IMR-90 (cell line): ENCODE results near the gene SIRPB1. TPM values are rescaled to one million over a fixed set of nuclear protein-coding genes. Genes with fewer than 3 reads are reported as not detected.

ENCODE experiments used
- ATAC-seq: fragments of 200-7000 bp; cut with Tn5 transposase; 2 replicates; pipeline ENCODE4 v1.9.1; 2020; ENCODE audit warnings: low read depth, mild to moderate bottlenecking, moderate library complexity
- BruUV-seq: library from RNA; stranded (reverse); fragments of 400-500 nt; replicated peaks from 2 replicates; lab custom pipeline; 2021; lab: Mats Ljungman, UMichigan
- CTCF ChIA-PET: fragments of 300-600 bp; formaldehyde crosslinking; extraction: SDS; loops from one replicate; lab custom pipeline; 2021; ENCODE audit warnings: antibody characterized with exemption; lab: Yijun Ruan, JAX
- POLR2A ChIA-PET: fragments of 300-600 bp; sonication (Branson Sonifier 250); formaldehyde crosslinking; loops from one replicate; lab custom pipeline; 2022; ENCODE audit warnings: antibody characterized with exemption; ENCODE audit not compliant: unreplicated experiment; lab: Charles Lee
- DNase-seq: peaks from one replicate; pipeline ENCODE4 v3.0.0; 2013
- H2AFZ ChIP-seq: replicated peaks from 2 replicates; pipeline ENCODE3; 2013; ENCODE audit warnings: low read length, mild to moderate bottlenecking; ENCODE audit not compliant: poor library complexity
- H2AK5ac ChIP-seq: 2 replicates; pipeline ENCODE4 v1.6.1; 2013; ENCODE audit warnings: low read depth, low read length, inconsistent platforms
- H2AK9ac ChIP-seq: replicated peaks from 2 replicates; pipeline ENCODE3; 2013; ENCODE audit warnings: mild to moderate bottlenecking, low read depth, low read length, moderate library complexity; ENCODE audit not compliant: poor library complexity
- H2BK120ac ChIP-seq: 2 replicates; pipeline ENCODE4 v1.6.1; 2013; ENCODE audit warnings: low read depth, low read length, inconsistent platforms
- H2BK15ac ChIP-seq: 3 replicates; pipeline ENCODE4 v1.6.1; 2013; ENCODE audit warnings: low read depth, low read length, inconsistent platforms
- H2BK20ac ChIP-seq: 2 replicates; pipeline ENCODE4 v1.6.1; 2013; ENCODE audit warnings: low read depth, mild to moderate bottlenecking, inconsistent platforms, low read length, moderate library complexity
- H2BK5ac ChIP-seq: 2 replicates; pipeline ENCODE4 v1.6.1; 2013; ENCODE audit warnings: mild to moderate bottlenecking, low read depth, low read length, inconsistent platforms; ENCODE audit not compliant: poor library complexity, severe bottlenecking
- H3K14ac ChIP-seq: replicated peaks from 2 replicates; pipeline ENCODE4 v1.6.1; 2013; ENCODE audit warnings: low read depth, low read length, inconsistent platforms
- H3K18ac ChIP-seq: 2 replicates; pipeline ENCODE4 v1.6.1; 2013; ENCODE audit warnings: low read depth, low read length, control low read depth
- H3K23ac ChIP-seq: 2 replicates; pipeline ENCODE4 v1.6.1; 2013; ENCODE audit warnings: low read depth, low read length, inconsistent platforms
- H3K27ac ChIP-seq: 2 replicates; pipeline ENCODE4 v1.5.1; 2013; ENCODE audit warnings: mild to moderate bottlenecking, control low read depth, low read length; ENCODE audit not compliant: insufficient read depth
- H3K27me3 ChIP-seq: 2 replicates; pipeline ENCODE4 v1.6.1; 2013; ENCODE audit warnings: low read length; ENCODE audit not compliant: control insufficient read depth, insufficient read depth
- H3K36me3 ChIP-seq: 2 replicates; pipeline ENCODE4 v1.6.1; 2013; ENCODE audit warnings: low read length, mixed read lengths; ENCODE audit not compliant: control insufficient read depth, insufficient read depth
- H3K4ac ChIP-seq: 2 replicates; pipeline ENCODE4 v1.6.1; 2013; ENCODE audit warnings: low read depth, low read length, inconsistent platforms
- H3K4me1 ChIP-seq: 2 replicates; pipeline ENCODE4 v1.6.1; 2013; ENCODE audit warnings: low read length, mixed read lengths; ENCODE audit not compliant: control insufficient read depth, insufficient read depth
- H3K4me2 ChIP-seq: 2 replicates; pipeline ENCODE4 v1.6.1; 2013; ENCODE audit warnings: low read depth, mild to moderate bottlenecking, control low read depth, low read length, moderate library complexity
- H3K4me3 ChIP-seq: 2 replicates; pipeline ENCODE4 v1.5.1; 2013; ENCODE audit warnings: low read depth, mild to moderate bottlenecking, control low read depth, low read length, moderate library complexity; ENCODE audit not compliant: insufficient read depth
- H3K56ac ChIP-seq: 2 replicates; pipeline ENCODE4 v1.6.1; 2013; ENCODE audit warnings: low read length, inconsistent platforms; ENCODE audit not compliant: insufficient read depth; ENCODE audit errors: extremely low read depth
- H3K79me1 ChIP-seq, 2 experiments: 2 replicates each; pipeline ENCODE4 v1.6.1; 2013; ENCODE audit warnings: low read length in 2 of 2, inconsistent platforms in 1 of 2, low read depth in 1 of 2
- H3K9ac ChIP-seq: 2 replicates; pipeline ENCODE4 v1.6.1; 2013; ENCODE audit warnings: low read depth, low read length, control low read depth
- H3K9me1 ChIP-seq: 2 replicates; pipeline ENCODE4 v1.6.1; 2013; ENCODE audit warnings: low read length, inconsistent platforms; ENCODE audit not compliant: insufficient read depth
- H3K9me3 ChIP-seq: 2 replicates; pipeline ENCODE4 v1.6.1; 2013; ENCODE audit warnings: low read length; ENCODE audit not compliant: control insufficient read depth, insufficient read depth
- H4K20me1 ChIP-seq: 2 replicates; pipeline ENCODE4 v1.6.1; 2013; ENCODE audit warnings: low read length, inconsistent platforms; ENCODE audit not compliant: insufficient read depth
- H4K5ac ChIP-seq: 2 replicates; pipeline ENCODE4 v1.6.1; 2013; ENCODE audit warnings: mild to moderate bottlenecking, low read depth, low read length, control low read depth
- H4K8ac ChIP-seq, 2 experiments: 2 replicates each; pipeline ENCODE4 v1.6.1; 2013; ENCODE audit warnings: low read depth in 2 of 2, low read length in 2 of 2, control low read depth in 1 of 2, inconsistent platforms in 1 of 2
- H4K91ac ChIP-seq: 2 replicates; pipeline ENCODE4 v1.6.1; 2013; ENCODE audit warnings: low read depth, low read length, inconsistent platforms; ENCODE audit not compliant: insufficient read depth
- BHLHE40 ChIP-seq: fragments of 150-350 bp; IDR thresholded peaks from 2 replicates; pipeline ENCODE4 v1.6.1; 2016; ENCODE audit warnings: mild to moderate bottlenecking, low read depth, low read length
- CEBPB ChIP-seq: IDR thresholded peaks from 2 replicates; pipeline ENCODE4 v1.6.1; 2012; ENCODE audit warnings: low read depth, low read length, improper control_type of control experiment
- CHD1 ChIP-seq: IDR thresholded peaks from 2 replicates; pipeline ENCODE4 v1.6.1; 2012; ENCODE audit warnings: low read depth, low read length, improper control_type of control experiment
- FOS ChIP-seq: fragments of 150-350 bp; IDR thresholded peaks from 2 replicates; pipeline ENCODE4 v1.6.1; 2016; ENCODE audit warnings: low read depth, low read length
- MAFK ChIP-seq: IDR thresholded peaks from 2 replicates; pipeline ENCODE4 v1.6.1; 2012; ENCODE audit warnings: low read depth, low read length, improper control_type of control experiment
- MAZ ChIP-seq: IDR thresholded peaks from 2 replicates; pipeline ENCODE4 v1.6.1; 2012; ENCODE audit warnings: low read depth, mild to moderate bottlenecking, low read length, improper control_type of control experiment, moderate library complexity, borderline replicate concordance
- MXI1 ChIP-seq: IDR thresholded peaks from 2 replicates; pipeline ENCODE4 v1.6.1; 2012; ENCODE audit warnings: low read depth, mild to moderate bottlenecking, low read length, moderate library complexity, borderline replicate concordance
- NFE2L2 ChIP-seq: fragments of 150-350 bp; IDR thresholded peaks from 2 replicates; pipeline ENCODE4 v1.6.1; 2016; ENCODE audit warnings: low read depth, mild to moderate bottlenecking, low read length
- POLR2A ChIP-seq: IDR thresholded peaks from 2 replicates; pipeline ENCODE4 v1.6.1; 2012; ENCODE audit warnings: mild to moderate bottlenecking, low read depth, low read length
- RAD21 ChIP-seq: IDR thresholded peaks from 2 replicates; pipeline ENCODE4 v1.6.1; 2012; ENCODE audit warnings: low read length, improper control_type of control experiment
- RCOR1 ChIP-seq: IDR thresholded peaks from 2 replicates; pipeline ENCODE4 v1.6.1; 2012; ENCODE audit warnings: mild to moderate bottlenecking, low read length, improper control_type of control experiment; ENCODE audit not compliant: insufficient replicate concordance
- RFX5 ChIP-seq: IDR thresholded peaks from 2 replicates; pipeline ENCODE4 v1.8.0; 2012; ENCODE audit warnings: low read depth, mild to moderate bottlenecking, low read length, moderate library complexity
- SMC3 ChIP-seq: fragments of 150-350 bp; IDR thresholded peaks from 2 replicates; pipeline ENCODE4 v1.6.1; 2016; ENCODE audit warnings: low read depth, mild to moderate bottlenecking, antibody characterized with exemption, low read length, moderate library complexity
- WGBS, 2 experiments: methylation state at CpG; one replicate each; pipeline versions ENCODE4 v1.1.5 to v1.1.7; 2013; ENCODE audit warnings: missing lambda C conversion rate in 2 of 2; ENCODE audit not compliant: insufficient read length in 1 of 2; ENCODE audit errors: extremely low coverage in 2 of 2; 5-methylcytosine and 5-hydroxymethylcytosine counted together
- dilution Hi-C: fragments of 300-500 bp; cut with HindIII; formaldehyde crosslinking; loops from one replicate; pipeline ENCODE4 v1.14.3; 2018; ENCODE audit warnings: low sequenced_read_pairs; ENCODE audit not compliant: unreplicated experiment
- in situ Hi-C: fragments of 300-500 bp; cut with MboI; formaldehyde crosslinking; loops from 3 replicates; pipeline ENCODE4 v1.14.3; 2019; ENCODE audit warnings: low sequenced_read_pairs, inconsistent platforms, mixed read lengths
- intact Hi-C: fragments of 100-400 bp; cut with micrococcal nuclease; formaldehyde crosslinking; loops from 2 replicates; pipeline ENCODE4 v1.10.0; 2022
- polyA plus RNA-seq, 3 experiments: library from polyadenylated mRNA; depleted of rRNA; stranded (reverse); fragments of >200 nt; gene quantifications; 2 replicates each; pipeline ENCODE4 v1.2.3, GENCODE V29; 2012; ENCODE audit warnings: low replicate concordance in 1 of 3
- total RNA-seq: library from RNA; depleted of rRNA; stranded (reverse); fragments of >200 nt; gene quantifications from 2 replicates; pipeline ENCODE4 v1.2.3, GENCODE V29; 2012
- TF ChIP-seq, protein P1 (sequence below): fragments of 150-350 bp; IDR thresholded peaks from 2 replicates; pipeline ENCODE4 v1.6.1; 2016; ENCODE audit warnings: low read depth, mild to moderate bottlenecking, low read length, moderate library complexity, borderline replicate concordance
- TF ChIP-seq, protein P2 (sequence below): fragments of 150-350 bp; IDR thresholded peaks from 2 replicates; pipeline ENCODE4 v1.6.1; 2017; ENCODE audit warnings: mild to moderate bottlenecking, antibody characterized with exemption, low read length, low read depth
- TF ChIP-seq, protein P3 (sequence below): conservative IDR thresholded peaks from 2 replicates; pipeline ENCODE4 v1.5.1; 2012; ENCODE audit warnings: mild to moderate bottlenecking, low read depth, low read length, improper control_type of control experiment

The SIRPB1 gene
- total and polyA plus RNA-seq, 2 of the 4 experiments (the other 2 are of a cell fraction), result 0.90 to 1.6 TPM

DNA sequence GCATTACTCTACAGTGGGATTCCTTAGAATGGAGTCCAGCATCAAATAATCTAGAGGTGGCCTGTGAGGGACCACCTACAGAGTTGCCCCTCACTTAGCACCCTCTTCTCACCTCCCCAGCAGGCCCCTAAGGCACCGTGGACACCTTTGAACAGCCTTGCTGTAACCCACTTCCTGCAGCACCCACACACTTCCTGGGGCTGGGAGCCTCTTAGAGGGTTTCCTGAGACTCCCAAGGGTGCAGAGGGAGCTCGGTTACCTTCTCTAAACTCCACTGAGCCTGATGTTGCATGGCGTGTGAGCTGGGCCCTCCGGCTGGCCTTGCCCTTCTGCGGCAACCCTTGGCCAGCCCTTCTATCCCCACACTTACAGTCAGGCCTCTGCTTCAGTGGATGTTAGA is 45.1 kb upstream of the SIRPB1 start:
- Histone ChIP-seq H2AFZ (no peak overlapping the region), H2BK15ac (no peak overlapping the region), H2BK5ac (no peak overlapping the region), H4K20me1 (no peaks in the 10 kb centered on the region), H3K18ac (no peak overlapping the region), H3K4ac (no peak overlapping the region), H4K5ac (no peak overlapping the region), H3K4me1 (no peaks in the 10 kb centered on the region), H3K27ac (no peak overlapping the region), H2BK20ac (no peak overlapping the region), H3K79me1 (no peaks in the 10 kb centered on the region), H3K36me3 (no peaks in the 10 kb centered on the region), H2AK5ac (no peak overlapping the region), H2BK120ac (no peak overlapping the region), H4K8ac (no peak overlapping the region), H4K91ac (no peak overlapping the region), H3K4me3 (no peak overlapping the region), H3K23ac (no peak overlapping the region), H2AK9ac (no peak overlapping the region), H3K27me3 (peaks cover 2% of the 10 kb centered on the region; the same call in 1 of the 2 replicates), H3K9me1 (no peaks in the 10 kb centered on the region), H3K9me3 (no peaks in the 10 kb centered on the region), H3K56ac (no peak overlapping the region), H3K14ac (no peak overlapping the region), H3K4me2 (no peak overlapping the region), H3K9ac (no peak overlapping the region)
- BruUV-seq, result no TSS peak
- POLR2A ChIA-PET, result no interaction called here
- CTCF ChIA-PET, result no interaction called here
- in situ Hi-C loops, result no loop called here
- ATAC-seq, result no peak
- no CpG with 5 or more reads among the region's 5 CpGs for WGBS, 2 experiments
- intact Hi-C loops, result no loop called here
- no peak for DNase-seq
- dilution Hi-C loops, result no loop called here
- TF ChIP-seq MAZ (no peak), RAD21 (no peak), NFE2L2 (no peak), BHLHE40 (no peak), FOS (no peak), CHD1 (no peak), RFX5 (no peak), MXI1 (no peak), RCOR1 (no peak), SMC3 (no peak), CEBPB (no peak), POLR2A (no peak), MAFK (no peak)
- TF ChIP-seq, protein P1, sequence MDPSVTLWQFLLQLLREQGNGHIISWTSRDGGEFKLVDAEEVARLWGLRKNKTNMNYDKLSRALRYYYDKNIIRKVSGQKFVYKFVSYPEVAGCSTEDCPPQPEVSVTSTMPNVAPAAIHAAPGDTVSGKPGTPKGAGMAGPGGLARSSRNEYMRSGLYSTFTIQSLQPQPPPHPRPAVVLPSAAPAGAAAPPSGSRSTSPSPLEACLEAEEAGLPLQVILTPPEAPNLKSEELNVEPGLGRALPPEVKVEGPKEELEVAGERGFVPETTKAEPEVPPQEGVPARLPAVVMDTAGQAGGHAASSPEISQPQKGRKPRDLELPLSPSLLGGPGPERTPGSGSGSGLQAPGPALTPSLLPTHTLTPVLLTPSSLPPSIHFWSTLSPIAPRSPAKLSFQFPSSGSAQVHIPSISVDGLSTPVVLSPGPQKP, result no peak
- TF ChIP-seq, protein P2, sequence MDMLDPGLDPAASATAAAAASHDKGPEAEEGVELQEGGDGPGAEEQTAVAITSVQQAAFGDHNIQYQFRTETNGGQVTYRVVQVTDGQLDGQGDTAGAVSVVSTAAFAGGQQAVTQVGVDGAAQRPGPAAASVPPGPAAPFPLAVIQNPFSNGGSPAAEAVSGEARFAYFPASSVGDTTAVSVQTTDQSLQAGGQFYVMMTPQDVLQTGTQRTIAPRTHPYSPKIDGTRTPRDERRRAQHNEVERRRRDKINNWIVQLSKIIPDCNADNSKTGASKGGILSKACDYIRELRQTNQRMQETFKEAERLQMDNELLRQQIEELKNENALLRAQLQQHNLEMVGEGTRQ, result no peak
- TF ChIP-seq, protein P3, sequence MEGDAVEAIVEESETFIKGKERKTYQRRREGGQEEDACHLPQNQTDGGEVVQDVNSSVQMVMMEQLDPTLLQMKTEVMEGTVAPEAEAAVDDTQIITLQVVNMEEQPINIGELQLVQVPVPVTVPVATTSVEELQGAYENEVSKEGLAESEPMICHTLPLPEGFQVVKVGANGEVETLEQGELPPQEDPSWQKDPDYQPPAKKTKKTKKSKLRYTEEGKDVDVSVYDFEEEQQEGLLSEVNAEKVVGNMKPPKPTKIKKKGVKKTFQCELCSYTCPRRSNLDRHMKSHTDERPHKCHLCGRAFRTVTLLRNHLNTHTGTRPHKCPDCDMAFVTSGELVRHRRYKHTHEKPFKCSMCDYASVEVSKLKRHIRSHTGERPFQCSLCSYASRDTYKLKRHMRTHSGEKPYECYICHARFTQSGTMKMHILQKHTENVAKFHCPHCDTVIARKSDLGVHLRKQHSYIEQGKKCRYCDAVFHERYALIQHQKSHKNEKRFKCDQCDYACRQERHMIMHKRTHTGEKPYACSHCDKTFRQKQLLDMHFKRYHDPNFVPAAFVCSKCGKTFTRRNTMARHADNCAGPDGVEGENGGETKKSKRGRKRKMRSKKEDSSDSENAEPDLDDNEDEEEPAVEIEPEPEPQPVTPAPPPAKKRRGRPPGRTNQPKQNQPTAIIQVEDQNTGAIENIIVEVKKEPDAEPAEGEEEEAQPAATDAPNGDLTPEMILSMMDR, result no peak
